OCI-LY1 (cell line): ENCODE measurements around the gene SLC23A2.

Source experiments
- H2AFZ ChIP-seq: fragments of 200-600 bp; sonication (generic), shearing (Covaris generic); 2 replicates; pipeline ENCODE4 v1.6.0; 2014; ENCODE audit warnings: antibody characterized with exemption, mild to moderate bottlenecking, low read length
- H3F3A ChIP-seq: fragments of 200-600 bp; sonication (generic), shearing (Covaris generic); 2 replicates; pipeline ENCODE4 v1.6.0; 2014; ENCODE audit warnings: mild to moderate bottlenecking, antibody characterized with exemption, low read length, moderate library complexity; ENCODE audit not compliant: insufficient read depth
- H3K27ac ChIP-seq: fragments of 200-600 bp; sonication (generic); 2 replicates; pipeline ENCODE4 v1.5.1; 2014; ENCODE audit warnings: low read length, mixed run types, mild to moderate bottlenecking, low read depth; ENCODE audit not compliant: poor library complexity, severe bottlenecking
- H3K27me3 ChIP-seq: fragments of 200-600 bp; sonication (generic); 2 replicates; pipeline ENCODE4 v1.6.0; 2014; ENCODE audit warnings: antibody characterized with exemption, mild to moderate bottlenecking, low read length, moderate library complexity; ENCODE audit not compliant: insufficient read depth
- H3K36me3 ChIP-seq: fragments of 200-600 bp; sonication (generic); 2 replicates; pipeline ENCODE4 v1.6.1; 2014; ENCODE audit warnings: mild to moderate bottlenecking, antibody characterized with exemption, low read length, moderate library complexity, mixed read lengths; ENCODE audit not compliant: insufficient read depth
- H3K4me1 ChIP-seq: fragments of 200-600 bp; sonication (generic); 2 replicates; pipeline ENCODE4 v1.5.1; 2014; ENCODE audit warnings: mild to moderate bottlenecking, low read length, moderate library complexity; ENCODE audit not compliant: insufficient read depth, severe bottlenecking
- H3K4me2 ChIP-seq: fragments of 200-600 bp; sonication (generic), shearing (Covaris generic); 2 replicates; pipeline ENCODE4 v1.6.1; 2014; ENCODE audit warnings: low read length
- H3K4me3 ChIP-seq: fragments of 200-600 bp; sonication (generic); 2 replicates; pipeline ENCODE4 v1.5.1; 2014; ENCODE audit warnings: low read length, low read depth, mild to moderate bottlenecking, mixed read lengths; ENCODE audit not compliant: poor library complexity, severe bottlenecking
- H3K79me2 ChIP-seq: fragments of 200-600 bp; shearing (Covaris generic); 2 replicates; pipeline ENCODE4 v1.6.1; 2016; ENCODE audit warnings: mixed run types, low read length, mixed read lengths; ENCODE audit not compliant: insufficient read depth
- H3K9ac ChIP-seq: fragments of 200-600 bp; sonication (generic), shearing (Covaris generic); 2 replicates; pipeline ENCODE4 v1.6.1; 2014; ENCODE audit warnings: mild to moderate bottlenecking, low read length, mixed read lengths
- H3K9me2 ChIP-seq: fragments of 200-600 bp; sonication (generic), shearing (Covaris generic); 2 replicates; pipeline ENCODE4 v1.6.1; 2014; ENCODE audit warnings: low read depth, mild to moderate bottlenecking, low read length, mixed read lengths
- H3K9me3 ChIP-seq: fragments of 200-600 bp; shearing (Covaris generic); 2 replicates; pipeline ENCODE4 v1.6.1; 2014; ENCODE audit warnings: low read length, mixed read lengths
- H4K20me1 ChIP-seq: fragments of 200-600 bp; sonication (generic), shearing (Covaris generic); 2 replicates; pipeline ENCODE4 v1.6.0; 2016; ENCODE audit warnings: mild to moderate bottlenecking, low read length; ENCODE audit not compliant: insufficient read depth
- CTCF ChIP-seq: fragments of 200-600 bp; sonication (generic), shearing (Covaris generic); IDR thresholded peaks from 2 replicates; pipeline ENCODE4 v1.5.1; 2017; ENCODE audit warnings: mild to moderate bottlenecking, antibody characterized with exemption, low read length, moderate library complexity, mixed read lengths
- EZH2 ChIP-seq: fragments of 200-600 bp; sonication (generic), shearing (Covaris generic); IDR thresholded peaks from 2 replicates; pipeline ENCODE4 v1.8.0; 2017; ENCODE audit warnings: borderline replicate concordance, mixed run types, mild to moderate bottlenecking, antibody characterized with exemption, low read length, moderate library complexity, mixed read lengths

The SLC23A2 gene

GRCh38 chr20:4999788-5000187, 1.5 kb downstream of the SLC23A2 start:
- no peaks in the 10 kb centered on the region for H3K27me3 ChIP-seq
- peaks cover 61% of the 10 kb centered on the region for H3K79me2 ChIP-seq
- no peak overlapping the region for H2AFZ ChIP-seq
- H3K36me3 ChIP-seq: no peaks in the 10 kb centered on the region
- H3K4me1 ChIP-seq: peaks cover 63% of the 10 kb centered on the region
- H3K4me3 ChIP-seq: peak overlapping the region; percentile 97
- H3K9ac ChIP-seq: peak overlapping the region; percentile 91
- no peaks in the 10 kb centered on the region for H3K9me3 ChIP-seq
- no peaks in the 10 kb centered on the region for H3F3A ChIP-seq
- peak overlapping the region; percentile 80 for H3K4me2 ChIP-seq
- peak overlapping the region; percentile 63 for H3K27ac ChIP-seq
- TF ChIP-seq CTCF (no peak), EZH2 (no peak)
- H3K9me2 ChIP-seq: no peaks in the 10 kb centered on the region
- no peaks in the 10 kb centered on the region for H4K20me1 ChIP-seq

GRCh38 chr20:4998160-4998651, 3.1 kb downstream of the SLC23A2 start:
- no peaks in the 10 kb centered on the region for H3K27me3 ChIP-seq
- TF ChIP-seq CTCF: peak; percentile 46
- TF ChIP-seq EZH2: no peak
- no peaks in the 10 kb centered on the region for H3K9me2 ChIP-seq
- no peaks in the 10 kb centered on the region; the same call in 1 of the 2 replicates for H3K36me3 ChIP-seq
- peaks cover 76% of the 10 kb centered on the region for H3K79me2 ChIP-seq
- peak overlapping the region; percentile 80 for H3K4me2 ChIP-seq
- H3K9me3 ChIP-seq: no peaks in the 10 kb centered on the region
- H3F3A ChIP-seq: no peaks in the 10 kb centered on the region
- H3K27ac ChIP-seq: peak overlapping the region; percentile 63
- H4K20me1 ChIP-seq: no peaks in the 10 kb centered on the region
- H3K4me3 ChIP-seq: peak overlapping the region; percentile 97
- no peak overlapping the region for H2AFZ ChIP-seq
- peaks cover 78% of the 10 kb centered on the region for H3K4me1 ChIP-seq
- H3K9ac ChIP-seq: peak overlapping the region; percentile 35

- Histone ChIP-seq H3K27ac (peak overlapping the region; percentile 36), H2AFZ (no peak overlapping the region), H4K20me1 (no peaks in the 10 kb centered on the region), H3K4me1 (peaks cover 87% of the 10 kb centered on the region), H3K9ac (no peak overlapping the region), H3K36me3 (no peaks in the 10 kb centered on the region; the same call in 1 of the 2 replicates), H3K9me3 (no peaks in the 10 kb centered on the region), H3K79me2 (peaks cover 86% of the 10 kb centered on the region), H3K4me2 (peak overlapping the region; percentile 6; the same call in 1 of the 2 replicates), H3K4me3 (no peak overlapping the region), H3F3A (no peaks in the 10 kb centered on the region), H3K9me2 (no peaks in the 10 kb centered on the region), H3K27me3 (no peaks in the 10 kb centered on the region)
- TF ChIP-seq CTCF (no peak), EZH2 (no peak)
Observed at GRCh38 chr20:4997222-4997621, 4.1 kb downstream of the SLC23A2 start.
